ENCODE results near the gene TEAD4.

TEAD4 gene

GRCh38 chr12:3078086-3078820 lies 119.1 kb downstream of the TEAD4 start:
- no peak for DNase-seq (ENCODE audit: low spot score)

DNA sequence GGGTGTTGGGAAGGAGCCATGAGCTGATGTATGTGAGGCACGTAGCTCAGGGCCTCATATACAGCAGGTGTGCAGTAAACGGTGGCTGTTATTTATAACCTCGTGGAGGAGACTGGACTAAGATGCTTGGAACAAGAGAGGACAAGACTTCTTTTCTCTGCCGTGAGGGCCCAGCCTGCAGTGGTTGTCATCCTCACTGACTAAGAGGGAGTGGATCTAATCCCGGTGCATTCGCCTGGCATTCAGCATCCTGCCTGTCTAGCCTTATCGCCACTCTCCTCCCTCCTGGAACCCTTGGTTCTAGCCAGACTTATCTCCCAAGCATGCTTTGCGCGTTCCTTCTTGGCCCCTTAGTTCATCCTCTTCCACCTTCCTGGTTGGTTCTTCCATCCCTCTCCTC lies 121.9 kb downstream of the TEAD4 start:
- no peak for DNase-seq (ENCODE audit: low spot score)

- DNase-seq (ENCODE audit: low spot score) = no peak
Measured at GRCh38 chr12:3081886-3082285, 122.7 kb downstream of the TEAD4 start.

DNA sequence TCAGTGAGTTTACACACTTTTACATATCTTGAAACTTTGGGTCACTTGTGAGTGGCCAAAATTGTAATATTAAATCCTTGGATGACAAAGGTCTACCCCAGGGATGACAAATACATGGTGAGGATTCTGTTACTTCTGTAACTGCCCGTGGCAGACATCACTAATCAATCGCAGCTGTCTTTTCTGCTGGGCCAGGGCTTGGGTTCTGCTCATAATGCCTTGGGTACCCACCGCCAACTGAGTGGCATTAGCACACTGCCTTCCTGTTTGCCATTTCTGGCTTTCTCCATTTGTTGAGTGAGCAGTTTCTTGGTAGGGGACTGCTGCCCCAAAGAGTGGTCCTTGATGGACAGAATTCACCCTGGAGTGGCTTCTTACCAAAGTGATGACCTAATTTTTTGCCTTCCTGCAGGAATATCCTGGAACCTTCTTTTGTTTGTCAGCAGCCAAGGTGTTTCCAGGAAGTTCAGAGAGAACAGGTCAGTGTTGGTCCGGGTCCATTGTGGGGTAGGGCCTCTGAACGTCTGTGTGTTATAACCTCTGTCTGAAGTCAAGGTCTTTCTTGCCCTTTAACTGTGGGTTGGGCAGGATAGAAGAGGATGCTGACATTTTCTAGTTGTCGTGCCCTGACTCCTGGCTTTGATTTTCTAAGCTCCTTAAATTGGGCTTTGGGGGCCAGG lies 124.2 kb downstream of the TEAD4 start:
- no peak for DNase-seq (ENCODE audit: low spot score)

DNA sequence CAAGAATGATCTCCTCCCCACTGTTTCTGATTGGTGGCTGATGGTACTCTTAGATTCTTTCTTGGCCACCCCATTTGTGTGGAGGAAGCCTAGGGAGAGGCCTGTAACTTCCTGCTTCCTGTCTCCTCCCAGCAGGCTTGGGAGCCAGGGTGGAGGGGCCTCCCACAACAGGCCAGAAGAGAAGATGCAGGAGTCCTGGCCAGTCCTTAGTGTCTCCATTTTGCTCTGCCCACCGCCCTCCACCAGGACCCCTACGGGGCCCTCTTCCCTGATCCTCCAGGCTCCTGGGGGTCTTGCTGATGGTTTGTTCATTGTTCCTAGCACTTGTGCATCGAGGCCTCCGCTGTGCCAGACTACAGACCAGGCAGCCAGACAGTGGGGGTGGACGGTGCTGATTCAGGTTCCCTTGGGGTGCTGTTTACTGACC lies 124.7 kb downstream of the TEAD4 start:
- DNase-seq (ENCODE audit: low spot score) = no peak

DNA sequence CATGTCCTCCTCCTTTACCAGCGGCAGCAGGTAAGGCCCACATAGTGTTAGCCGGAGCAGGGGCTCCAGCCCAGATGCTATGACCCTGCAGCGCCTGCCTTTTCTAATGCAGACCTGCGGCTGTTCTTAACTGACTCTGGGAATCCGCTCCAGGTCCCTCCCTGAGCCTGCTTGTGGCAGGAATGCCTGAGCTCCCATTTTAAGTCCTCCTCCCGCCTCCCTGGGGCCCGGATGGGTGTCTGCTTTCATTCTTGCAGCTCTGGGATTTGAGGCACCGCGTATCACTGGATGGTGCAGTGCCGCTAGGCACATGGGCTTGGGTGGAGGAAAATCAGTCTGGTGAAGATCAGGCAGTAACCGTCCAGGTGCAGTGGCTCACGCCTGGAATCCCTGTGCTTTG lies 125.5 kb downstream of the TEAD4 start:
- peak; percentile 58 for DNase-seq (ENCODE audit: low spot score)

GRCh38 chr12:3085341-3086139 lies 126.3 kb downstream of the TEAD4 start:
- no peak for DNase-seq (ENCODE audit: low spot score)

DNA sequence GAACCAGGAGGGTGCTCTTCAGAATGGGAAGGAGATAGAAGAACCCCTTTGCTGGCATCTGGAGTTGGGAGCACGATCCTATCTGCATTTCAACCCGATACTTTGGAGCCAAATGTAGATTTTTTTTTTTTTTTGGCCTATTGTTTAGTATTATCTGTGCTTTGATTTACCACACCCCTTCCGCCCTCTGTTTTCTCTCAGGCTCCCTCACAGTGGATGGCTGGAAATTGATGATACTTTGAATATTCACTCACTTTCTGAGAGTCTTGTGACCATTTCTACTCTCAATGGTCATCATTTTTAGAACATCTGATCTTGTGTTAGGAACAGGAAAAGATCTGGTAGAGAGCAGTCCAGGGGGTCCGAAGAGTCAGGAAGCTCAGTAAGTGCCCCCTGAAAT lies 127.0 kb downstream of the TEAD4 start:
- DNase-seq (ENCODE audit: low spot score) = no peak

DNA sequence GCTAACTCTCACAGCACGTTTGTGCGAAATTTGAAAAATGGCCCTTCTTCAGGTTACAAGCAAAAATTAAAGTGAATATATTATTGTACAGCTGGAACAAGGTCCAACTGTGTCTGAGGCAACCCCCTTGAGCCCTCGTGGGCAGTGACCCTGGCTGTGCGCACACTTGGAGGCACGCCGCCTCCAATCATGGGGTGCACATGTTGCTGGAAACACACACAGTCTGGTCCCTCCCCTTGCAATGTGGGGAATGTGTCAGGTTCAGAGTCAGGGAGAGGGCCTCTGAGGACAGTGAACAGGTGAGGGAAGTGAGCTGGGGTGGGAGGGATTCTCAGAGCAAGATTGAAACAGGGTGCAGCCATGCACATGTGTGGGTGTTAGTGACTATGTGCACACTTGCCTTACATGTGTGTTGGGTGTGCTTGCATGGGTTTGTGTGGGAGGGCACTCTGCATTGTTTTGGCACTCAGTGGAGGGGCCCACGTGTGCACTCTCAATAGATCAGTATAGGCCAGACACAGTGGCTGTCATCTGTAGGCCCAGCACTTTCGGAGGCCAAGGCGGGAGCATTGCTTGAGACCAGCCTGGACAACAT lies 127.6 kb downstream of the TEAD4 start:
- DNase-seq (ENCODE audit: low spot score) = no peak

GRCh38 chr12:3087758-3088650 lies 128.8 kb downstream of the TEAD4 start:
- DNase-seq (ENCODE audit: low spot score) = no peak

DNA sequence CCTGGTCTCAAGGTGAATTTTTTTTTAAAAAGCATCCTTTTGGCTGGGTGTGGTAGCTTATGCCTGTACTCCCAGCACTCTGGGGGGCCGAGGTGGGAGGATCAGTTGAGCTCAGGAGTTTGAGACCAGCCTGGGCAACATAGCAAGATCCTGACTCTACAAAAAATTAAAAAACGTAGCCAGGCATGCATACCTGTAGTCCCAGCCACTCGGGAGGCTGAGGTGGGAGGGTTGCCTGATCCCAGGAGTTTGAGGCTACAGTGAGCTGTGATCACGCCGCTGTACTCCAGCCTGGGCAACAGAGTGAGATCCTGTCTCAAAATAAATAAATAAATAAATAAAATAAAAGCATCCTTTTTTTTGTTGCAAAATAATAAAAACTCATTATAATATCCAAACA lies 130.4 kb downstream of the TEAD4 start:
- DNase-seq (ENCODE audit: low spot score) = no peak

Small RNA genes lying within 50 kb of the gene (small RNA-seq; reads per million reads assigned to genes)
- 0 reads per million in 2 experiments for gene RNU6-1315P
